GM21381 (cell line): ENCODE results near the gene IFI44.

Source experiments
- ATAC-seq: cut with Tn5 transposase; IDR thresholded peaks from one replicate; pipeline ENCODE4 v1.9.1; 2021; ENCODE audit warnings: mild to moderate bottlenecking, moderate library complexity; ENCODE audit not compliant: unreplicated experiment

The IFI44 gene

DNA sequence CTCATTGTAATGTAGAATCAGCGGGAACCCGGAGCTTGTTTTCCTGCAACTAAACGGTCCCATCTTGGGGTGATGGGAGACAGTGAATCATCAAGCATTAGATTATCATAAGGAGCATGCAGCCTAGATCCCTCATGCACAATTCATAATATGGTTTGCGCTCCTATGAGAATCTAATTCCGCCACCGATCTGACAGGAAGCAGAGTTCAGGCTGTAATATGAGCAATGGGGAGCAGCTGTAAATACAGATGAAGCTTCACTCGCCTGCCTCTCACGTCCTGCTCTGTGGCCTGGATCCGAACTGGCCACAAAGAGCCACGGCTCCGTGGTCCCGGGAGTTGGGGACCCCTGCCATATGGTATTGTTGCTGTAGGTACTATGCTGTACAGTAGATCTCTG lies 1.6 kb downstream of the IFI44 start:
- no peak for ATAC-seq

DNA sequence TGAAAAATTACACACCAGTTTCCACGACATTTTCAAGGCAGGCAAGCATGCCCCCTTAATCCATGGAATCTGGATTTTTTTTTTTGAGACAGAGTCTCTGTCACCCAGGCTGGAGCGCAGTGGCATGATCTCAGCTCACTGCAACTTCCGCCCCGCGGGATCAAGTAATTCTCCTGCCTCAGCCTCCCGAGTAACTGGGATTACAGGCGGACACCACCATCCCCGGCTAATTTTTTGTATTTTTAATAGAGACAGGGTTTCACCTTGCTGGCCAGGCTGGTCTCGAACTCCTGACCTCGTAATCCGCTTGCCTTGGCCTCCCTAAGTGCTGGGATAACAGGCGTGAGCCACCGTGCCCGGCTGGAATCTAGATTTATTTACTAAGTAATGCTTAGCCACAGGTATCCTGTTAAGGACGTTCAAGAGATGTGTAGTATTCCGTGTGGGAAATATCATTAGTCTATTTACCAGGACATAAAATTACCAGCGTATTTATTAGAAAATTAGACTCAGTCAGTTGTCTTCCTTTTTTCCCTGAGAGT lies 2.5 kb downstream of the IFI44 start:
- no peak for ATAC-seq

DNA sequence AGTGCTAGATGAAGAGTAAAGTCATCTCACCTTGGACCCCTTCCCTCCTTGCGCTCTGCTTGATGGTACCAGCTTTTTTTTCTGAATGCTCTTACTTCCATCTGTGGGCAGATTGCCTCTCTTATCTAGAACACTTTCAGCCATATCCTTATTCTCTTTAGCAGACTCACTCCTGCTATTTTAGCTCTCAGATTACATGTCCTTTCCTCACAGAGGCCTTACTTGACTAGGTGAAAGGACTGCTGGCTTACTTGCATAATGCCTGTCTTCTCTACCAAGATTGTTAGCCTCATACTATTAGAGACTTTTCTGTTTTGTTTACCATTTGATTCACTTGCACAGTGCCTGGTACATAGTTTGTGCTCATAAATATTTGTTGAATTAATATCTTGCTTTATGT lies 9.3 kb downstream of the IFI44 start:
- no peak for ATAC-seq

DNA sequence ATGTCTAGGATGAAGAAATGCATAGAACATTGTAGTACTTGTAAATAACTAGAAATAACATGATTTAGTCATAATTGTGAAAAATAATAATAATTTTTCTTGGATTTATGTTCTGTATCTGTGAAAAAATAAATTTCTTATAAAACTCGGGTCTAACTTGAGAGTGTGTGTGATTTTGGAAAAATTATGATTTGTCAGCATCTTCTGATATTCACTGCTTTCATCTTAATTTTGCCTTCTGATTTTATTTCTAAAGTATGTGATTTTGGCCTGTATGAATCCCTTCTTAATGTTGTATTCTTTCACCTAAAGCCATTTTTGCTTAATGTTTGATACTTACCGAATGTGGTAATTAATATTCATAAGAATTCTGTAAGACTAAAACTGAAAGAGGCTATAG lies 14.3 kb downstream of the IFI44 start:
- ATAC-seq, result no peak

DNA sequence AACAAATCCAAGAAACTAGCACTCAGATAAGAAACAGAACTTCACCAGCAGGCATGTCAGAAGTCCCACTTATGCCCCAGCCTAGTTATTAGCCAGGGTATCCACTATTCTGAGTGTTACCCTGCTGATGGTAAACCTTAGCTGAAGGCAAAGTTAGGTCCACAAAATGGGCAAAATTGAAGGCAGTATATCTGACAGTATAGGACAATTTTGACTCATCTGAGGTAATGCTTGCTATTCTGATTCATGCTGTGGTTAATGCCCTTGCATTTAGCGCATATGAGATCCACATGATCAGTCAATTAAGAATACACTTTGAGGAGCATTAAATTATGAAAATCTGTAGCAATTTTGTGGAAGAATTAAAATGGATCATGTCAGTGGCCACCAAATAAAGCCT lies 15.1 kb downstream of the IFI44 start:
- ATAC-seq, result no peak

DNA sequence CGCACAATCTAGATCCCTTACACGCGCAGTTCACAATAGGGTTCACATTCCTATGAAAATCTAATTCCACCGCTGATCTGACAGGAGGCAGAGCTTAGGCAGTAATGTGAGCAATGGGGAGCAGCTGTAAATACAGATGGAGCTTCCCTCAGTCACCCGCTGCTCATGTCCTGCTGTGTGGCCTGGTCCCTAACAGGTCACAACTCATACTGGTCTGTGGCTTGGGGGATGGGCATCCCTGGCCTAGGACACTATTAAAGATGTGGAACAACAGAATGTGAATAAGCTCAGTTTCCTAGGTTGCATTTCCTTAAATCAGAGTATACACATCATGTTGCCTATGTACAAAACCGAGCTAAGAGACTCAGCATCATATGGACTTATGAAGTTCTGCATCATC lies 16.2 kb downstream of the IFI44 start:
- ATAC-seq, result no peak

DNA sequence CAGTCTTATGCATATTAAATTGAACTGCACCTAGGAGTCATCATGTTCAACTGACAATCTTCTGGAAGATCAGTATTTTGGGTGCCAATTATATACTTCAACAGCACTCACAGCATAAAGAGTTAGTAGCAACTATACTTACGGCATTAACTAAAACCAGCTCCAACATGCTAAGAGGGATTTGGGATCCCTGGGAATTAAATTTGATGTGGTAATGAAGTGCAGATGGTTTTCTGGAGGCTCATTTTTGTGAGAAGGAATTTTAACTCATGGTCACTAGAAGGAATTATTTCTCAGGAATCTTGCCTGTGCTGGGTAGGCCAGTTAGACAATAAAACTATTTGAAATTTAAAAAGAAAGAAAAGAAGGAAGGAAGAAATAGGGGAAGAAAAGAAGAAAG lies 18.3 kb downstream of the IFI44 start:
- ATAC-seq, result no peak

DNA sequence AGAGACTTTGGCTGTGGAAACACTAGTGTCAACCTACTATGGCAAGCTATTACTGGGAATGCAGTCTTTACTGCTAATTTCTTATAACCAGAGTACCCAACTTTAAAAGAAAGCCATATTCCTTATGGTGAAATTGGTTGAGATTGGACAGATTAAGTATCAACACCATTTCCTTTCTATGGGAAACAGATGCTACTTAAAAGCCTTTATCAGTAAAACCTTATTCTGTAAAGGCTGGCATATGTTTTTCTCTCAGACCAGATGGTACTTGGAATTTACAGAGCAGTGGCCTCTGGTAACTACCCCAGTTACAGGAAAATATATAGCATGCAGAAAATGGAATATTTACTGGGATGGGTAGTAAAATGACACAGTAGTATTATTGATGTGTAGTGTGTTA lies 18.8 kb downstream of the IFI44 start:
- no peak for ATAC-seq

DNA sequence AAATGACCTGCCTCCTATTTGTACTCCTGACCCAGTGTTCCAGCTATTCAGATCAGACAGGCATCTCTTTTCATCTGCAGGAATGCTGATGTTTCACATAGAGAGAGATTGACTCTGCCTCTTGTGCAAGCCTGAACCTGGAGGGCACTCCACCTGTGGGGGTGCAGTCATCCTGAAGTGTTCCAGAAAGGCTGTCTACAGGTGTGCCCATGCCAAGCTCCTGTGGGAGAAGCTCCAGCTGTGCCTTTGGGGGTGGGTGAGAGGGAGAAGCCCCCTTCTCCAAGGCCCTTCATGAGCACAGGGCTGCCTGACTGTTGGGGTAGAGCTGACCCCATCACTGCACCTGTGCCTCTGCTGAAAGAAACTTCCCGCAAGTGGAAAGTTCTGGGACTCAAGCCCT lies 22.8 kb downstream of the IFI44 start:
- ATAC-seq, result no peak

DNA sequence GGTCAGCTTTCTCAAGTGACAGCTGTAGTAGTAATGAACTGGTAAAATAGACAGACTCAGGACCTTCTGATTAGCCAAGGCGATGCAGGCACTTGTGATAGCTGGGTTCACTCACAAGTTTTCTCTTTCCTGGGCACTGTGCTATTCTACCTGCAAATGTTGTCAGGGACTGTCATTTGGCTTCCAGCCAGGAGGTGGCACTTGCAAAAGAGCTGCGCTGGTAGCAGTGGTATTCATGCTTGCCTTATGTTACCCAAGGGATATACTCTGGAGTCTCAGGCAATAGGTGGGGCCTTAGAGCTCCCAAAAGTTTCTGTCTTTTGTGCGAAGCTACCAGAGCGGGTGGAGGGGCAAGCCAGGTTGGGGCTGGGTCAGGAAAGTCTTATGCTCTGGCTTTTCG lies 23.5 kb downstream of the IFI44 start:
- no peak for ATAC-seq

DNA sequence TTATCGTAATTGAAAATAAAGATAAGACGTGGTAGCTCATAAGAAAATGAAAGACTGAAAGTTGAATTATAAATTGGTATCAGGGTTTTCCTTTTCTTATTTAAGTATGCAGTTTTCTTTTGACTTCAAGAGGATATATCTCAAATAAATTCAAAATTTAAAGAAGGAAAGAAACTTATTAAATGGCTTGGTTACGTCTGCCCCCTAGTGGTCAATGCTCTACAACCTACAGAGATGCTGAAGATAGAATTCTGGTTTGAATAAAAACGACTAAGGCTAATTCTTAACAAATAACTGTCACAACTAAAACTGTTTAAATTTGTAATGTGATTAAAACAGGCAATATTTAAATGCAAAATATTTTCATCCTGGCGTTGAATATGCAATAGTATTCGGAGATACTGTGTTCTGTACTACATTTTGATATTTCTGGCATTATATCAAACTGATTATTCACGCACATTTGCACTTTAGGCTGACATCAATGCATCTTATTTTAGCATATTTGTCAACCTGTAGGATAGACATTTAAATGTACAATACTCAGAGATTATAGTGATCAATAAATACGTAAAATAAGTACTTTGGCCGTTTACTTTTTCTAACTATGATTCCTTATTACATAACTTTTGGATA lies 26.8 kb downstream of the IFI44 start:
- ATAC-seq, result no peak

DNA sequence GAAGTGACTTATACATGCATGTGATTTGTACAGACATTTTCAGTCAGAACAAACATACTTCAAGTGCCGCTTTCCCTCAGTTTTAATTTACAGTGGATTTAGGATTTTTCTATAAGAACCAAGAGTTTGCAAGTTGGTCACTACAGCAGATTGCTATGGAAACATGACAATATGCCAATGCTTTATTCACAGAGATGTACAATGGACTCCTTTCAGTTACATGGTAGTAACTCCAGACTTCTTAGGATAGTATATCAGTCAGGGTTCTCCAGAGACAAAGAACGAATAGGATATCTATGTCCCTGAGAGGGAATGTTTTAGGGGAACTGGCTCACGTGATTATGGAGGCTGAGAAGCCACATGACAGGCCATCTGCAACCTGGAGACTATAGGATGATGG lies 27.4 kb downstream of the IFI44 start:
- no peak for ATAC-seq

DNA sequence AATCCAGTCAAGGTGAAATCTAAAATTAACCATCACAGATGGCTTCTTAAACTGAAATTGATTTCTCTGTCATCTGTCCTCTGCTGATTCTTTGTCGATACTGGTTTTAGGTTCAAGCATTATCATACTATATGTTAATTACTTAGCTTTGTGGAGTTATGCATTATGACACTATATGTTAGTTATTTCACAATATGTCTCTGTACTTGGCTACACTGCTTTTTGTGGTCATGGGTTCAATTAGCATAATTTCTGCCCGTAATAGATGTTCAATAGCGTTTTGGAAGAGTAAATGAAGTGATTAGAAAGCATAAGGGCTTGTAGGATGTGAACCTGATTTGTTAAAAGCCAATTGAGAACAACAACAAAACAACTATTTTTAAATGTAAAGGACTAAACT lies 28.2 kb downstream of the IFI44 start:
- ATAC-seq, result no peak

DNA sequence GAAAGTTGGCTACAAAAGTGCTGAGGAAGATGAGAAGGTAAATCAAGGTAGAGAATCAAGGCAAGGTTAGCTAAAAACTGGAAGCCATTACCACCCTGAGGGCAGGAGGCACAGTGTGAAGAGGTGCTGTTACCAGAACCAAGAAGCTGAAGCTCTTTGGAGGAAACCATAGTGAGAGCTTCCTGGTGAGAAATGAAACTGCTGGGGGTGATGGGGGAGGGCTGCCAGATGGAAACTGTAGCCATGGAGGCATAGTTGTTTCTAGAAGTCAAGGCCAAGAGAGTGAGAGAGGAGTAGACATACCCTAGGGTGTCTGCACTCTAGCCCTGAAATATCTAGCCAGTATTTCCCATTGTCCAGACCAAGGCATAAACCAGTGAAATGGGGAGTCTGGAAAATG lies 28.7 kb downstream of the IFI44 start:
- peak; percentile 89 for ATAC-seq

DNA sequence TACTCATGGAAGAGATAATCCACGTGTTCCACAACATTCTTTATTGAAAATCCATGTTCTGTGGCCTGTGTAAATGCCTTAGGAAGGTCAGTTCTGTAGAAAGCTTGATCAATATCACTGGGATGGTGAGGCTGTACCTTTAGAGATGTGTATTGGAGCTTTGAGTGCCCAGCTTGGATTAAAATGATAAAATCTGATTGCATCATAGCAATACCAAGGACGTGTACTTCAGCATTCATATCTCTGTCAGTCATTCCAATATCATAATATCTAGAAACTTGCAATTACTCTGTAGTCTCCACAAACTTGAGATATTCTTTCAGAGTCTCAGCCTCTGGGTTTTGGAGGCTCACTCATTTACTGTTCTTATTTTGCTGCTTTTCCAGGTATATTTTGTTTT lies 31.6 kb downstream of the IFI44 start:
- ATAC-seq, result no peak

DNA sequence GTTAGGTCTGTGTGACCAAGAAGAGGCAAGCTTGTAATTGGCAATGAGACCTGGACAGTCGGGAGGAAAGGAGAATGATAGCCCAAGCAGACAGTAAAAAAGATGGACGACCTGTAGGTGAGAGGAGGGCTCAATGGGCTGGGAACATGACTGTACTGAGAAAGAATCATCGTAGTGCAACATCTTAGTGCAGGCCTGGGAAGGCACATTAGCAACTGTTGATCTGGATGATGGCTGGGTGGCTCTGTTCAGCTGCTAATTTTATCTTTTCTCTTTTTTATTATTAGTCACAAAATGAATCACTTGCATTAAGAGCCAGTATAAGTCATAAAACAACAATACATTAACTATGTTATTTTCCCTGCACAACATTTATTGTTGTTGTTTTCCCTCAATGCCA lies 32.9 kb downstream of the IFI44 start:
- no peak for ATAC-seq

DNA sequence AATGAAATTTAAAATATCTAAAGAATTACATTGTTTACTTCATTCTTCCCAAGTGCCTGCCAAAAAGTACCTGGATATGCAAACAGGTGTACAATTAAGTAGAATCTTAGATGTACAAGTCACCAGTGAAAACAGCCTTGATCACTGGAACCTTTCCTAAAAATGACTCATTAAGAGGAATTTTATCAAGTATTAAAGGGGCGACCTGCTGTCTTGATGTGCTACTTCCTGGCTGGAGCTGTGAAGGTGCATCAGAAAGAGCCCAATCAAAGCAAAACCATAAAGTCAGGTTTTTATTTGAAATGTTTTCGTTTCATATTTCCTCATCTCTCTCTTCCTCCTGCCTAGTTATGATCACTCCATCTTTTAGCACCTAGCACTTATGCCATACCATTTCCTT lies 33.4 kb downstream of the IFI44 start:
- ATAC-seq, result no peak

DNA sequence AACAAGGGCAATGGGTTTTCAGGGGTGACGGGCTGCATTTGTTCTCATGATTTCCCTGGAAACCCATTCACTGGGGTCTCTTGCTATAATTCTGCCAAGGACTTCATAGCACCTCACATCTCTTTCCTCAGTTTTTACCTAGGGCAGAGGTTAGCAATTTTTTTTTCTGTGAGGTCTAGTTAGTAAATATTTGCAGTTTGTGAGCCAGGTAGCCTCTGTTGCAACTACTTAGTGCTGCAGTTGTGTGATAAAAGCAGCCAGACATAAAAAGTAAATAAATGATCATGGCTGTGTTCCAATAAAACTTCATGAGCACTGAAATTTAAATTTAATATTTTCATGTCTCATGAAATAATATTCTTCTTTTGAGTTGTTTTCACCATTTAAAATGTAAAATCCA lies 37.7 kb downstream of the IFI44 start:
- ATAC-seq, result no peak

DNA sequence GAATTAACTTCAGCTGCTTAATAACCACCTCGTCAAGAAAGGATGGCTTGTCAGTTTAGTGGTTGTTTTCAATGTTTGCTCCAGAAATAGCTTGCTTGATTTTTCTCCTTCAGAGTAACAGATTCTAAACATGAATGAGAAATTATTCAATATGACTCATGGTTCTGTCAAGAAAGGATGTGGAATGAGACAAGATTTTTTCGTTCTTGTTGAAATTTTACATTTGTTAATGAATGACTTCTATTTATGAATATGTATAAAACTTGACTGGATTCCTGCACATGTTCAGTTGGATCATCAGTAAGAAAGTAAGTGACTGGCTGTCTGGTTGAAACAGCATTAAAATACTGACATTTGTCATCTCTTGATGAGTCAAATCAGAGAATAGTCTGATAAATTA lies 38.3 kb downstream of the IFI44 start:
- ATAC-seq, result no peak

DNA sequence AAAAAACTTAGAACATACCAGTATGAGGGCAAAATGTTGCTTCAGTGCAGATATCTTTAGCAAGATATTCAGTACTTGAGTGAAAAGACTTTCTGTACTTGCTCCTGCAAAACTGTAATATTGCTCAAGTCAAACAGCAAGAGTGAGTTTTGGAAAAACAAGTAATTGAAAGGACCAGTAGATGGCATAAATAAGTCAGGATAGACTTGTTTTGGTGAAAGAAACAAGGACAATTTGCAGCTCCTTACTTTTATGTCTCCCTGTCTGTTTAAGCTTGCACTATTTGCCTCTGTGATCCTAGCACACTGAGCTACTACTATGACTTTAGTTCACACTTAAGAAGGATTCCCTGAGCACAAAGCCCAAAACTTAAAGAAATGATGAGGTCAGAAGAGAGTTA lies 39.1 kb downstream of the IFI44 start:
- ATAC-seq, result no peak

DNA sequence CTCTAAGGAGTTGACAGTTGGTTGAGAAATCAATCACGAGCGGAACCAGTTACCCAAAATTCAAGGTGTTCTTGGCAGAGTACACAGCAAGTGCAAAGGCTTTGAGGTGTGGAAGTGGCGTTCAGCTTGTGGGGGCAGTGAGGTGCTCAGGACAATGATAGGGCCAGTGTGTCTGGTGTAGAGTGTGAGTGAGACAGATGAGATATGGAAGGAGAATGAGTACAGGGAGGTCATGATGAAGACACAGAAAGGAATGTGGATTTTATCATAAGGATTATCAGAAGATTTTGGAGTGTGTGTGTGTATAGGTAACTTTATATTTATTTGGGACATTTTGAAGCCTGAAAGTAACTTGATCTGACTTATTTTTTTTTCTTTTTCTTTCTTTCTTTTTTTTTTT lies 40.9 kb downstream of the IFI44 start:
- ATAC-seq, result no peak

DNA sequence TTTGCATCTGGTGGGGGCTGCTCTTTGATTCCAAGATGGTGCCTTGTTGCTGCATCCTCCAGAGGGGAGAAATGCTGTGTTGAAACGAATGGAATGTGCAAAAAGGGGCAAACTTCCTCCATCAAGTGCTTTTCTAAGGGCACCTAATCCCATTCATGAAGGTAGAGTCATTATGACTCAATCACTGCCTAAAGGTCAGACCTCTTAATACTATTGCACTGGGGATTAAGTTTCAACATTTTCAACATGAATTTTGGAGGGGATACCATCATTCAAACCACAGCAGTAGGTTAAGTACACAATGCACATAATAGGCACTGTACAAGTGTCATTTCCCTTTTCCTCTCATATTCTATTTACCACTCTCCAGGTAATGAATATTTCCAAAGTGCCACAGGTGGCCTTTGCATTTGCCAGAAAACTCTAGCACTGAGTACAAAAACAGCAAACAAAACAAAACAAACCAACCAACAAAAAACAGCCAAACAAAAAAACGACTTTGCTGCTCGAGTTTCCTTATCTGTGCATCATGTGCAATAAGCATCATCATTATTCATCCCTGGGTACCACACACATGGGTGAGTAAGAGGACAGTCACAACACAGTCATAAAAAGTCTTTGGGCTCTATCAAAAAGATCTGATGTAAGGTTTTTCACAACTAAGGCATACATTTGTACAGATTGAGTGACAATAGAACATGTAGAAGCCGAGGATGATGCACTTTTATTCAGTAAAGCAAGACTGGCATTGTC lies 42.5 kb downstream of the IFI44 start:
- ATAC-seq, result no peak

DNA sequence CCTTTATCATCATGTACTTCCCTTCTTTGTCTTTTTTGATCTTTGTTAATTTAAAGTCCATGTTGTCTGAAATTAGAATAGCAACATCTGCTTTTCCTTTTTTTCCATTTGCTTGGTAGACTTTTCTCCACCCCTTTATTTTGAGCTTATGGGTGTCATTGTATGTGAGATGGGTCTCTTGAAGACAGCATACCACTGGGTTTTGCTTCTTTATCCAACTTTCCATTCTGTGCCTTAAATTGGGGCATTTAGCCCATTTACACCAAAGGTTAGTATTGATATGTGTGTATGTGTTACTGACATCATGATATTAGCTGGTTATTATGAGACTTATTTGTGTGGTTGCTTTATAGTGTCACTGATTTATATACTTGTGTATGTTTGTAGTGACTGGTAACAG lies 50.2 kb downstream of the IFI44 start:
- no peak for ATAC-seq
